Activated naive CD4-positive, alpha-beta T cell treated with Interleukin-2 at 50 U/mL for 16 hours (primary cell): Measurements from ENCODE around the gene RCE1.

Experiments
- DNase-seq: peaks from one replicate; pipeline ENCODE4 v3.0.0-alpha.2; 2020

RCE1 gene

GRCh38 chr11:66845143-66845875, 2.1 kb downstream of the RCE1 start:
- no peak for DNase-seq

- DNase-seq: no peak
These were observed 2.6 kb downstream of the RCE1 start for GRCh38 chr11:66845876-66846212.

GRCh38 chr11:66846671-66847091, 3.4 kb downstream of the RCE1 start:
- no peak for DNase-seq

GRCh38 chr11:66847461-66848232, 4.4 kb downstream of the RCE1 start:
- DNase-seq: no peak

DNA sequence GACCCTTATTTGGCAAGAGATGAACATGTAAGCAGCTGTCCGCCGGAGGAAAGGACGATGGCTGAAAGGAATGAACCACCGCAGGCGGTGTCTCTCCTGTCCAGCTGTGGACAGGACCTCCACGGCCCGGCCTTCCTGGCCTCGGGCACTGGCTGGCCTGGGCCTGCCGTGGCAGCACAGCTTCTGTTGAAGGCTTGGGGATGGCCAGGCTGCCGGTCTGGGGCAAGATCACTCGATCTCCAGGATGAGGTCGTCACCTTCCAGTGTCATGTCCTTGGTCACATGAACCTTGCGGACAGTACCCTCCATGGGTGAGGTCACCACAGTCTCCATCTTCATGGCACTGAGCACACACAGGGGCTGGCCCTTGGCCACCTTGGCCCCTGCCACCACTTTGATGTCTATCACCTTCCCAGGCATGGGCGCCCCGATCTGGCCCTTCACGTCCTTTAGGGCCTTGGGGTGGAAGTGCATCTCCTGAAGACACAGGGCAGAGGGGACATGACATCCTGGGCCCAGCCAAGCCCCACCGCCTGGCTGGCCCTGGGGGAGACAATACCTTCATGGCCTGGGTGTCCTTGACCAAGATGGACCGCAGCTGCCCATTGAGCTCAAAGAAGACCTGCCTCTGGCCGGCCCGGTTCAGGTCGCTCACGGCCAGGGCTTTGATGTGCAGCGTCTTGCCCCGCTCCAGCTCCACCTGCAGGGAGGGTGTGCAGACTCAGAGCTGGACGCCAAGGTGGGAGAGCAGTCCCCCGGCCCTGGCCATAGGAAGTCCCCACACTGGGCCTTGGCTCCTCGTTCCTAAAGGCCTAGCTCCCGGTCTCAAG, 5.6 kb downstream of the RCE1 start:
- DNase-seq: no peak

GRCh38 chr11:66849501-66850234, 6.4 kb downstream of the RCE1 start:
- DNase-seq: no peak

DNA sequence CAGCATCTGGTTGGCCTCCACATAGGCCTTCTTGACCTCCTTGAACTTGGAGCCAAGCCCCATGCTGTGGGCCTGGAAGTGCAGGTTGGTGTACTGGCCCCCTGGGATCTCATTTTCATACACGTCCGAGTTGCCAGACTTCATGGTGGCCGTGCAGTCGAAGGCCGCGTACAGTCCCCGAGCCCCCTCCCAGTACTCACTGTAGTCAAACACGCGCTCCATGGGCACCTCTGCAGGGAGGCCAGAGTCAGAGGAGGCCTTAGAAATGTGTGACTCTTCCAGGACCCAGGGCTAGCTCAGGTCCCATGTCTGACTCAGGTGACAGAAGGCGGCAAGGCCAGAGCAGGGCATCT, 7.0 kb downstream of the RCE1 start:
- DNase-seq: no peak

DNA sequence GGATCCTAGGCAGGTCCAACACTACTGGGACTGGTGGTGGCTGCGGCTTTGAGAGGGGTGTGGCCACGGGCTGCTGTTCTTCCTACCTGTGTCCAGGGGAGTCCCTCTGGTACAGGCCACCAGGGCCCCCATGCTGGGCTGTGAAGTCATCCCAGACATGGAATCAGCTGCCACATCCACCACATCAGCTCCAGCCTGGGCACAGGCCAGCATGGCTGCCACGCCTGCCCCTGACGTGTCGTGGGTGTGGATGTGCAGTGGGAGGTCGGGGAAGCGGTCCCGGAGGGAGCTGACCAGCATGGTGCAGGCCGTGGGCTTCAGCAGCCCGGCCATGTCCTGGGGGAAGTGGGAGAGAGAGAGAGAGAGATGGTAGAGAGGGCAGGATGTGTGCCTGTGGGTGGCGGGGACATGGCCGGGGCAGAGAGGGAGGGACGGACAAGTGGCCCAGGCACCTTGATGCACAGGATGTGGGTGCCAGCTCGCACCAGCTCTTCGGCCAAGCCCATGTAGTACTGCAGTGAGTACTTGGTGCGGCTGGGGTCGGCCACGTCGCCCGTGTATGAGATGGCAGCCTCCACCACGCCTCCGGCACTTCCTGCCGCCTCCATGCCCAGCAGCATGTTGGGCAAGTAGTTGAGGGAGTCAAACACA, 7.5 kb downstream of the RCE1 start:
- DNase-seq: no peak

- no peak for DNase-seq
These were observed 8.0 kb downstream of the RCE1 start for GRCh38 chr11:66851239-66851596.

DNA sequence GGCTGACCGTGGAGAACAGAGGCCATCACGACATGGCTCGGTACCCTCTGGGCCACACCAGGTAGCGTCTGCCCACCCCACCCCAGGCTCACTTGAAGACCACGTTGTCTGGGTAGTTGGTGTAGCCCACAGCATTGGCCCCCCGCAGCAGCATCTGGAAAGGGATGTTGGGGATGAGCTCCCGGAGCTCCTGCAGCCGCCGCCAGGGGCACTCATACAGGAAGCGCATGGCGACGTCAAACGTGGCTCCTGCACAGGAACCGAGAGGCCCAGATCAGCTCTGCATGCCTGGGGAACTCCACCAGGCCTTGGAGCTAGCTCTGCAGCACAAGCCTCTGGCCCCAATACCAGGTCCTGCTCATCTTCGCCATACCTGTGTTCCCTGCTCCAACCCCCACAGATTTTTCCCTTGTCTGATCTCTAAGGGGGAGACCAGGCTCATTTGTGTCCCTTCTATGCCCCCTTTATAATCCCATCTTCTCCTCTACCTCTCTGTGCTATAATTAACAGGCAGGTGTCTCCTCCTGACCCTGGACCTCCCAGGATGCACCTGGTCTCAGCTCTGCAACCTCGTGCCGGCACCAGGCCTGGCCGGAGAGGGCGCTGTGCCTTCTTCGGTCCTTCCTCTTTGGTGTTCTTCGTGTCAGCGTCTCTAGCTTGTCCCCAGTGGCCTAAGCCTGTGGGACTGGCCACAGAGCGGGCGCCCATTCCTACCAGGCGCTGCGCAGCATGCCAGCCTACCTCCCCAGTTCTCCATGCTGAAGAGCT, 8.6 kb downstream of the RCE1 start:
- peak; percentile 25 for DNase-seq

DNA sequence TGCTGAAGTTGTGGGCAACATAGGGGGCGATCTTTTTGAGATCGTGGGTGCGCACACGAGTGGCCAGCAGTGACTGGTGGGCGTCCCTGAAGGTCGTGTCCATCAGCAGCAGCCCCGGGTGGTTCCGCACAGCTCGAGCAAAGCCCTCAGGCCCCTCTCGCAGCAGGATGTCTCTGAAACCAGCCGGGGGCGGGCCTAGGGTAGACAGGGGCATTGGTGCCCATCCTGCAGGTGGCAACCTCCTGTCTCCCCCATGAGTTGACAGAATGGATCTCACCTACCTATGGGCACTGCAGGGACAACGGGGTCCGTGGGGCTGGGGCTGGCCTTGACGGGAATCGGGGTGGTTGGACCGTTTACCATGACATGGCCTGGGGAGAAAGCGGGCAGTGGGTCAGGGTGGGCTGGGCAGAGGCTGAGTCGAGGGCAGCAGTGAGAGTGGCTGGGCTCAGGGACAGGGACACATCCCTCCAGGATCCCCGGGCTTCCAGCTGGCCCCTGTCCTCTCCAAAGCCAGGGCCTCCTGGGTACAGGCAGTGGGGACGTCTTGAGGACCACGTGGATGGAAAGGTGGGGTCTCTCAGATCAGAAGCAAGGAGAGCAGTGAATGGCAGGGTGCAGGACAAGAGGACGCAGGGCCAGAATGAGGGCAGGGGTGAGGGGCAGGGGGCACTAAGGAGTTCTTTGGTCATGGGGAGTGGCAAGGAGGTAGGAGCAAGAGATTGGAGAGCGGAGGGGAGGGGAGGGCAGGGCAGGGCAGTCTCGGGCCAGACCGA, 9.4 kb downstream of the RCE1 start:
- no peak for DNase-seq

DNA sequence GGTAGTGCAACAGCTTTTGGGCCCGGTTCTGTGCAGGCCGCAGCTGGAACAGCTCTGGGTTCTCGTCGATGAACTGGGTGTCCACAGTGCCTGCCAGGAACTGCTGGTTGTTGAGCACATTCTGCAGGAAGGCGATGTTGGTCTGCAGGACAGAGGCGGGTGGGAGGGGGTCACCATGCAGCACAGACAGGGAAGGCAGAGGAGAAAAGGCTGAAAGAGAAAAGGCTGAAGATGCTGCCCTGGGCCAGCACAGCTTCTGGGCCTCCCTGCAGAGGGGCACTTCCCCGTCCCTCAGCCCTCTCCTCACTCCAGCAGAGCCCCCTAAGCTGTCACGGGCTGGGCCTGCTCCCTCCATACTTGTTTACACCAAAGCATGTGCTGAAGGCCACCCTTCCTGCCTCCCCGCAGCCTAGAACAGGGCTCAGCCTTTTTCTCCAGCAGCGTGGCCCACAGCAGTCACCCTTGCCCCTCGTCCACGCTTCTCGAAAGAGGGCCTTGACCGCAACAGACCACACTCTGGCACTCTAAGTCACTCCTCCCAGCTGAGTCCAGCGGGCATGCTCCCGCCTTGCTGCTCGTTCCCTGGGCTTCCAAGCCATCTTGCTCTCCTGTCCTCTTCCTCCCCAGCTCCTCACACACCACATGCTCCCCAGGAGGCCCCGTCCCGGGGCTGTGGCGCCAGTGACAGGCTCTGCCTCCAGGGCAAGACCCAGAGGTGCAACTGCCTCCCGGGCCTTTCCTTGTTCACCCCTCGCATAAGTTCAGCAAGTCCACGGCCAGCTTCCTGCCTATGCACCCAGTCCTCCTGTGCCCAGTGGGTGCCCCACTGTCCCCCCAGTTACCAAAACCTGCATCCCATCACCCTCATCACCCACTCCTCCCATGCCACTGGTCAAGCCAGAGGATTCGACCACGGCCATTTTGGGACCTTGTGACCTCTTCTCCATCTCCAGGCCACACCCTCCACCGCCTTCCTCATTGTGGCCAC, 10.3 kb downstream of the RCE1 start:
- DNase-seq: no peak

- no peak for DNase-seq
These were observed 11.0 kb downstream of the RCE1 start for GRCh38 chr11:66854231-66854661.

GRCh38 chr11:66854729-66855211, 11.5 kb downstream of the RCE1 start:
- DNase-seq: no peak

DNA sequence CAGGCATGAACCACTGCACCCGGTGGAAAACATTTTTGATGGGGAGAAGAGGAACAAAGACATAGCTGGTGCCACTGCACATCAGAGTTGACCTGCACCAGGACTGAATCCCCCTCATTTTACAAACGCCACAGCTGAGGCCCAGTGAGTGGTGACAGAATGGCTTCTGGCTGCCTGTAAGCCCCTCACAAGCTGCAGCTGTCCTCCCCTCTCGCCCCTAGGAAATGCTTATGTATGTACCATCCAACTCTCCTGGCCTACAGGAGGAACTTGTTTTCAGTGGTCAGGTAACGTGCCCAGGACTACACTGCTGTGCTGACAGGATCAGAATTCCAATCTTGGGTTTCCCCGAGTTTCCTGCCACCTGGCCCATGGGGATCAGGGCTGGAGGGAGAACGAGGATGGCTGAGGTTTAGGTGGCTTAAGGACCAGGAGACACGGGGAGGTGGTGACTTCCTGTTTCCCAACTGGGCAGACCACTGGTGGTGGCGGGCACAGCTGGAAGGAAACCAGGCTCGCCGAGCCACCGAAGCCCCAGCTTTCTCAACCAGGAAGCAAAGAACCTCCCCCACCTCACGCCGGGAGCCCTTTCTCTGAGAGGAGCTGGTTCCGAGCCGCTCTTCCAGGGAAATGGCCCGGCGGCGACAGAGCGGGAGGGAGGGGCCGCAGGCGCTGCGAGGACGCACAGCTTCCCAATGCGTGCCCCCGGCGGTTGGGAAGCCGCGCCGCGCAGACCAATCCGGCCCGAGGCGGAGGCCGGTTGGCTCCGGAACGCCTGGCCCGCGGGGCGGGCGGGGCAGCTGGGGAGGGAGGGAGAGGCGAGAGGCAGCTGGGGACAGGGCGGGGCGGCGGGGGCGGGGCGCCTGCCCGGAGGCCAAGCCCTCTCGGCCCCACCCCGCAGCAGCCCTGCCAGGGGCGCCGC, 12.6 kb downstream of the RCE1 start:
- DNase-seq: peak; percentile 85

GRCh38 chr11:66856496-66857233, 13.4 kb downstream of the RCE1 start, which contains the start of gene LRFN4:
LRFN4 (plus strand) TSS chr11:66857064; CDS start chr11:66857745, 681 bp downstream.
- DNase-seq: no peak

GRCh38 chr11:66857234-66857926, 14.1 kb downstream of the RCE1 start:
- no peak for DNase-seq
